Progenitor cell of endocrine pancreas (in vitro differentiated cells): ENCODE data around the gene C2orf92. TPM values are rescaled to one million over a fixed set of nuclear protein-coding genes. Genes with fewer than 3 reads are reported as not detected.

Source experiments
- DNase-seq: peaks from one replicate; pipeline ENCODE4 v3.0.0; 2021; ENCODE audit warnings: low spot score; ENCODE audit not compliant: unreplicated experiment
- H3K27ac Mint-ChIP-seq: 2 replicates; pipeline ENCODE4 v1.8.0; 2021; ENCODE audit warnings: mild to moderate bottlenecking, moderate library complexity, mixed read lengths
- H3K27me3 Mint-ChIP-seq: 2 replicates; pipeline ENCODE4 v1.8.0; 2021; ENCODE audit warnings: mixed read lengths
- H3K36me3 Mint-ChIP-seq: 2 replicates; pipeline ENCODE4 v1.8.0; 2022; ENCODE audit warnings: mixed read lengths; ENCODE audit not compliant: insufficient read depth
- H3K4me1 Mint-ChIP-seq: 2 replicates; pipeline ENCODE4 v1.8.0; 2021; ENCODE audit warnings: low read depth, mixed read lengths
- H3K4me3 Mint-ChIP-seq: 2 replicates; pipeline ENCODE4 v1.8.0; 2021; ENCODE audit warnings: low read depth, mild to moderate bottlenecking, moderate library complexity, mixed read lengths
- H3K9me3 Mint-ChIP-seq: 2 replicates; pipeline ENCODE4 v1.8.0; 2021; ENCODE audit warnings: low read depth, mixed read lengths
- CTCF ChIP-seq: fragments of 200-600 bp; sonication (generic); IDR thresholded peaks from one replicate; pipeline ENCODE4 v1.5.0; 2021; ENCODE audit warnings: antibody characterized with exemption, mild to moderate bottlenecking; ENCODE audit not compliant: unreplicated experiment
- total RNA-seq: library from RNA; stranded (reverse); gene quantifications from 2 replicates; pipeline ENCODE4 v1.2.1, GENCODE V29; 2021

Gene C2orf92
- total RNA-seq, 1 donor from 2014 or later: 15.9 TPM

GRCh38 chr2:97703741-97704140, 34.2 kb downstream of the C2orf92 start:
- DNase-seq: no peak
- Mint-ChIP-seq H3K27ac (no peak overlapping the region), H3K9me3 (no peaks in the 10 kb centered on the region), H3K4me3 (no peak overlapping the region), H3K27me3 (no peaks in the 10 kb centered on the region), H3K4me1 (peaks cover 4% of the 10 kb centered on the region), H3K36me3 (no peaks in the 10 kb centered on the region)
- no peak for TF ChIP-seq CTCF

DNA sequence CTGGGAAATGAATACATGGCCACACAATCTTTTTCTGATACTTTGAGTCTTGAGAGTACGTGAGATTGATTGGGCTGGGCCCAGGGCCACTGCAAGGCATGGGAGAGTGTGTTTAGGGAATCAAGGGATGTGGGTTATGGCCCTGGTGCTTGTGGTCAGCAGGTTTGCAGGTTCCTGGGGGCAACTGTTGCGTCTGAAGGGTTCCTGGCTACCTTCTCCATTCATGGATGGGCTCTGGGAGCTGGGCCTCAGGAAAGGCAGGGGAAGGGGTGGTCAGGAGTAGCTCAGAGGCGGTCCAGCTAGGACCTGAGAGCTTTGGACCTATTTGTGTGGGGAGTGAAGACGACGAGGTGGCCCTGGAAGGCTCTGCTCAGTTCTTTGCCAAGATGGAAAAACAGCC, 35.5 kb downstream of the C2orf92 start:
- H3K9me3 Mint-ChIP-seq: no peaks in the 10 kb centered on the region
- DNase-seq: no peak
- H3K4me3 Mint-ChIP-seq: no peak overlapping the region
- peaks cover 5% of the 10 kb centered on the region for H3K4me1 Mint-ChIP-seq
- no peak for TF ChIP-seq CTCF
- H3K27me3 Mint-ChIP-seq: no peaks in the 10 kb centered on the region
- H3K36me3 Mint-ChIP-seq: peaks cover under 1% of the 10 kb centered on the region
- H3K27ac Mint-ChIP-seq: no peak overlapping the region

DNA sequence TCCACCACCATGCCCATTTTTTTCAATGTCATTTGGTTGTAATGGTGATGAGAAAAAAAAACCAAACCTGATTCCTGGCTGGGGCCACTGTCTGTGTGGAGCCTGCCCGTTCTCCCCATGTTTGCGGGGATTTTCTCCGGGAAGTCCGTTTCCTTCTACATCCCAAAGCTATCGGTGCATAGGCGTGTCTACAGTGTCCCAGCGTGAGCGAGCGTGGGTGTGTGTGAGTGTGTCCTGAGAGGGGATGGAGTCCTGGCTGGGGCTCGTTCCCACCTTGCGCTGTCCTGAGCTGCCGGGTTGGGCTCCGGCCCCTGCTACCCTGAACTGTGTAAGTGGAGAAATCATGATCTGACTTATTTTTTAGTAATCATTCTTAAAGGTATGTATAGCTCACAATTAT, 36.6 kb downstream of the C2orf92 start:
- H3K4me3 Mint-ChIP-seq: no peak overlapping the region
- no peaks in the 10 kb centered on the region for H3K9me3 Mint-ChIP-seq
- peaks cover 2% of the 10 kb centered on the region for H3K36me3 Mint-ChIP-seq
- no peak for DNase-seq
- H3K4me1 Mint-ChIP-seq: peaks cover 7% of the 10 kb centered on the region
- no peak for TF ChIP-seq CTCF
- H3K27ac Mint-ChIP-seq: no peak overlapping the region
- H3K27me3 Mint-ChIP-seq: no peaks in the 10 kb centered on the region

GRCh38 chr2:97706708-97707345, 37.3 kb downstream of the C2orf92 start:
- Mint-ChIP-seq H3K27ac (no peak overlapping the region), H3K4me3 (no peak overlapping the region), H3K4me1 (peaks cover 12% of the 10 kb centered on the region), H3K9me3 (no peaks in the 10 kb centered on the region), H3K36me3 (peaks cover 2% of the 10 kb centered on the region), H3K27me3 (no peaks in the 10 kb centered on the region)
- TF ChIP-seq CTCF: no peak
- DNase-seq: no peak

DNA sequence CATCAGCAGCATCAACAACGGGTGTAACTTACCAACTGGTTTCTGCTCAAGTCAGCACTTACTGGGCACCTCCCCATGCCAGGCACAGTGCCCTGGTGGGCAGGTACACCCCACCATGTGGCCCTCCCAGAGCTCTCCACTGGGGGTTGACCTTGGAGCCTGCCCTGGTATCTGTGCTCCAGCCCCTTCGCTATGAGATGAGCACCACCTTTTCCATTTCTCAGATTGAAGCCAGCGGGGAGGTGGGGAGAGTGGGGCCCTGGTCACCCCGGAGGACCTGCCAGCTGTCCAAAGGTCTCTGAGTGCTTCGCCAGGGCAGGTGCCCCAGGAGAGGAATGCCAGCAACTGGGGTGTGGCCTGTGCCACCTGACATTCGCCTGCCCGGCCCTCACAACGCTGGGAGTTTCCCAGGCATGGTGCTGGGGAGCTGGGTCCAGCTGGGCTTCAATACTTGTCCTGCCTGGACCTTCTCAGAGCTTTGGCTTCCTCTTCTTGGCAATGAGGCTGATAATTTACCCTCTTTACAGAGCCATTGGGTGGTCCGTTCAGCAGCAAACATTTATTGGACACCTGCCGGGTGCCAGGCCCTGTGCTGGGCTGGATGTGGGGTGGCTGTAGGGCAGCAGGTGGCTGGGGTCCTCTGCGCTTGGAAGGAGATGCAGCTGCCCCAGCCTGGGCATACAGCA, 38.0 kb downstream of the C2orf92 start:
- TF ChIP-seq CTCF: no peak
- H3K4me3 Mint-ChIP-seq: no peak overlapping the region
- no peaks in the 10 kb centered on the region for H3K9me3 Mint-ChIP-seq
- no peaks in the 10 kb centered on the region for H3K27me3 Mint-ChIP-seq
- no peak for DNase-seq
- peaks cover 19% of the 10 kb centered on the region for H3K4me1 Mint-ChIP-seq
- peaks cover 2% of the 10 kb centered on the region for H3K36me3 Mint-ChIP-seq
- H3K27ac Mint-ChIP-seq: no peak overlapping the region
